GM23338 (cell line): ENCODE measurements around the gene ARPC4. TPM values are rescaled to one million over a fixed set of nuclear protein-coding genes. Genes with fewer than 3 reads are reported as not detected.

ENCODE experiments used
- ATAC-seq: fragments of 200-7000 bp; cut with Tn5 transposase; 3 replicates; pipeline ENCODE4 v1.9.1; 2020
- DNase-seq: peaks from one replicate; pipeline ENCODE4 v3.0.0-alpha.2; 2015; ENCODE audit warnings: low spot score
- H2AFZ ChIP-seq: fragments of 200-600 bp; sonication (generic); 2 replicates; pipeline ENCODE4 v1.8.0; 2016; ENCODE audit warnings: antibody characterized with exemption, mild to moderate bottlenecking, moderate library complexity
- H3F3A ChIP-seq: fragments of 200-600 bp; sonication (generic); replicated peaks from 2 replicates; pipeline ENCODE4 v1.8.0; 2017; ENCODE audit warnings: antibody characterized with exemption, mixed run types, low read depth
- H3K27ac ChIP-seq: fragments of 200-600 bp; sonication (generic); 2 replicates; pipeline ENCODE4 v1.6.1; 2016; ENCODE audit warnings: low read depth
- H3K27me3 ChIP-seq: fragments of 200-600 bp; sonication (generic); 2 replicates; pipeline ENCODE4 v1.8.0; 2016; ENCODE audit warnings: mild to moderate bottlenecking, mixed run types, moderate library complexity; ENCODE audit not compliant: insufficient read depth
- H3K36me3 ChIP-seq: fragments of 200-600 bp; sonication (generic); 2 replicates; pipeline ENCODE4 v1.8.0; 2016; ENCODE audit warnings: mild to moderate bottlenecking; ENCODE audit not compliant: insufficient read depth
- H3K4me1 ChIP-seq: fragments of 200-600 bp; sonication (generic); 2 replicates; pipeline ENCODE4 v1.8.0; 2016; ENCODE audit warnings: mild to moderate bottlenecking, moderate library complexity; ENCODE audit not compliant: insufficient read depth
- H3K4me2 ChIP-seq: fragments of 200-600 bp; sonication (generic); 2 replicates; pipeline ENCODE4 v1.7.1; 2017; ENCODE audit warnings: mixed run types
- H3K4me3 ChIP-seq: fragments of 200-600 bp; sonication (generic); 2 replicates; pipeline ENCODE4 v1.6.1; 2016; ENCODE audit warnings: mixed run types
- H3K79me2 ChIP-seq: fragments of 200-600 bp; sonication (generic); replicated peaks from 2 replicates; pipeline ENCODE4 v1.8.0; 2017; ENCODE audit warnings: mild to moderate bottlenecking; ENCODE audit not compliant: insufficient read depth
- H3K9me2 ChIP-seq: fragments of 200-600 bp; sonication (generic); 2 replicates; pipeline ENCODE4 v1.8.0; 2017; ENCODE audit not compliant: insufficient read depth
- H4K20me1 ChIP-seq: fragments of 200-600 bp; sonication (generic); replicated peaks from 2 replicates; pipeline ENCODE4 v1.8.0; 2017; ENCODE audit warnings: mild to moderate bottlenecking; ENCODE audit not compliant: insufficient read depth
- H3K27ac Mint-ChIP-seq: 2 replicates; pipeline ENCODE4 v1.8.0; 2020; ENCODE audit warnings: inconsistent platforms, mild to moderate bottlenecking, moderate library complexity, mixed read lengths
- H3K27me3 Mint-ChIP-seq: 3 replicates; pipeline ENCODE4 v1.8.0; 2022; ENCODE audit warnings: low read depth, mild to moderate bottlenecking, moderate library complexity, mixed read lengths, inconsistent platforms; ENCODE audit not compliant: insufficient read depth, poor library complexity
- H3K36me3 Mint-ChIP-seq: 3 replicates; pipeline ENCODE4 v1.8.0; 2021; ENCODE audit warnings: low read depth, mild to moderate bottlenecking, inconsistent platforms, moderate library complexity, mixed read lengths
- H3K4me1 Mint-ChIP-seq: 3 replicates; pipeline ENCODE4 v1.8.0; 2020; ENCODE audit warnings: mild to moderate bottlenecking, inconsistent platforms, mixed read lengths
- H3K4me3 Mint-ChIP-seq: 3 replicates; pipeline ENCODE4 v1.8.0; 2021; ENCODE audit warnings: moderate library complexity, mild to moderate bottlenecking, inconsistent platforms, mixed read lengths
- H3K9me3 Mint-ChIP-seq: 3 replicates; pipeline ENCODE4 v1.8.0; 2020; ENCODE audit warnings: moderate library complexity, mild to moderate bottlenecking, inconsistent platforms, mixed read lengths
- CREB1 ChIP-seq: fragments of 250-450 bp; sonication (Bioruptor Pico); IDR thresholded peaks from 2 replicates; pipeline ENCODE4 v1.5.0; 2020; ENCODE audit warnings: low read depth, mild to moderate bottlenecking, moderate library complexity
- EZH2 ChIP-seq: fragments of 200-600 bp; sonication (generic); IDR thresholded peaks from one replicate; pipeline ENCODE4 v1.8.0; 2017; ENCODE audit warnings: antibody characterized with exemption, mild to moderate bottlenecking, low read depth; ENCODE audit not compliant: unreplicated experiment
- EZH2phosphoT487 ChIP-seq: fragments of 200-600 bp; sonication (generic); IDR thresholded peaks from one replicate; pipeline ENCODE4 v1.8.1; 2018; ENCODE audit warnings: antibody characterized with exemption; ENCODE audit not compliant: unreplicated experiment
- JUNB ChIP-seq: IDR thresholded peaks from one replicate; pipeline ENCODE4 v1.6.1; 2016; ENCODE audit warnings: antibody characterized with exemption; ENCODE audit not compliant: unreplicated experiment
- NANOG ChIP-seq: IDR thresholded peaks from 2 replicates; pipeline ENCODE4 v1.6.1; 2016; ENCODE audit warnings: antibody characterized with exemption, borderline replicate concordance
- STAT1 ChIP-seq: IDR thresholded peaks from one replicate; pipeline ENCODE4 v1.6.1; 2016; ENCODE audit warnings: antibody characterized with exemption; ENCODE audit not compliant: unreplicated experiment
- ZNF331 ChIP-seq: fragments of 250-450 bp; sonication (Bioruptor Pico); IDR thresholded peaks from 2 replicates; pipeline ENCODE4 v1.5.0; 2020; ENCODE audit warnings: low read depth, mild to moderate bottlenecking, moderate library complexity
- polyA plus RNA-seq: library from polyadenylated mRNA; unstranded; fragments of >200 nt; fragmentation: Nextera tagmentation; extraction: Ambion mirVana; gene quantifications from 2 replicates; pipeline ENCODE4 v1.2.1, GENCODE V29; 2016
- total RNA-seq: library from RNA; depleted of rRNA; stranded (reverse); fragments of >200 nt; shearing (Covaris generic); gene quantifications from 2 replicates; pipeline ENCODE4 v1.2.3, GENCODE V29; 2014
- TF ChIP-seq, protein P1 (sequence below), 2 experiments: fragments of 200-600 bp in 1 of 2; sonication (generic) in 1 of 2; conservative IDR thresholded peaks; 2 replicates each; pipeline versions ENCODE4 v1.5.1 to v1.6.1; 2016 to 2017; ENCODE audit warnings: antibody characterized with exemption in 2 of 2, low read depth in 2 of 2, mild to moderate bottlenecking in 2 of 2, moderate library complexity in 1 of 2
- TF ChIP-seq, protein P2 (sequence below): IDR thresholded peaks from one replicate; pipeline ENCODE4 v1.6.1; 2018; ENCODE audit warnings: antibody characterized with exemption; ENCODE audit not compliant: unreplicated experiment
- TF ChIP-seq, protein P3 (sequence below): IDR thresholded peaks from 2 replicates; pipeline ENCODE4 v1.6.1; 2016; ENCODE audit warnings: antibody characterized with exemption

The ARPC4 gene
- total and polyA plus RNA-seq, 2 experiments from 2014 or later: 71.9 to 176 TPM

DNA sequence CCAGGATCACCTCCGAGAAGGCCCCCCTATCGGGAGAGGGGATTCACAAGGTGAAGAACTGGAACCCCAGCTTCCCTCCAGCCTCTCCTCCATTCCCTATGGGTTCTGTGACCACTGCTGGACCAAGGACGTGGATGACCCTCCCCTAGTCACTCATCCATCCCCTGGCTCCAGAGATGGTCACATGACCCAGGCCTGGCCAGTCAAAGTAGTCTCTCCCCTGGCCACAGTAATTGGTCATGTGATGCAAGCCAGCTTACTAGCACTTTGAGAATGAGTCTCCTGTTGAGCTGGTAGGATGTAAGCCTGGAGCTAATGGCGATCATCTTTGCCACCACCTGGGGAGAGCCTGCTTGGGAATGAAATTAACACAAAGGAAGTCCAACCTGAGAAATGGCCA, 27.0 kb upstream of the ARPC4 start:
- H4K20me1 ChIP-seq: no peaks in the 10 kb centered on the region
- Mint-ChIP-seq H3K27me3 (peaks cover 40% of the 10 kb centered on the region), H3K27ac (no peak overlapping the region), H3K36me3 (peaks cover 3% of the 10 kb centered on the region; the same call in 2 of the 3 replicates), H3K9me3 (no peaks in the 10 kb centered on the region), H3K4me3 (no peak overlapping the region), H3K4me1 (peaks cover 18% of the 10 kb centered on the region)
- no peaks in the 10 kb centered on the region for H3K9me2 ChIP-seq
- no peak overlapping the region for H3K27ac ChIP-seq
- no peaks in the 10 kb centered on the region for H3K79me2 ChIP-seq
- H3K4me3 ChIP-seq: no peak overlapping the region
- TF ChIP-seq, protein P1, sequence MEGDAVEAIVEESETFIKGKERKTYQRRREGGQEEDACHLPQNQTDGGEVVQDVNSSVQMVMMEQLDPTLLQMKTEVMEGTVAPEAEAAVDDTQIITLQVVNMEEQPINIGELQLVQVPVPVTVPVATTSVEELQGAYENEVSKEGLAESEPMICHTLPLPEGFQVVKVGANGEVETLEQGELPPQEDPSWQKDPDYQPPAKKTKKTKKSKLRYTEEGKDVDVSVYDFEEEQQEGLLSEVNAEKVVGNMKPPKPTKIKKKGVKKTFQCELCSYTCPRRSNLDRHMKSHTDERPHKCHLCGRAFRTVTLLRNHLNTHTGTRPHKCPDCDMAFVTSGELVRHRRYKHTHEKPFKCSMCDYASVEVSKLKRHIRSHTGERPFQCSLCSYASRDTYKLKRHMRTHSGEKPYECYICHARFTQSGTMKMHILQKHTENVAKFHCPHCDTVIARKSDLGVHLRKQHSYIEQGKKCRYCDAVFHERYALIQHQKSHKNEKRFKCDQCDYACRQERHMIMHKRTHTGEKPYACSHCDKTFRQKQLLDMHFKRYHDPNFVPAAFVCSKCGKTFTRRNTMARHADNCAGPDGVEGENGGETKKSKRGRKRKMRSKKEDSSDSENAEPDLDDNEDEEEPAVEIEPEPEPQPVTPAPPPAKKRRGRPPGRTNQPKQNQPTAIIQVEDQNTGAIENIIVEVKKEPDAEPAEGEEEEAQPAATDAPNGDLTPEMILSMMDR (conservative IDR thresholded peaks at IDR 0.05; ENCODE audit: low read depth in 2 of 2): no peak
- TF ChIP-seq JUNB: no peak
- TF ChIP-seq NANOG: no peak
- no peak for TF ChIP-seq CREB1 (CRISPR knock-in tag)
- TF ChIP-seq, protein P2, sequence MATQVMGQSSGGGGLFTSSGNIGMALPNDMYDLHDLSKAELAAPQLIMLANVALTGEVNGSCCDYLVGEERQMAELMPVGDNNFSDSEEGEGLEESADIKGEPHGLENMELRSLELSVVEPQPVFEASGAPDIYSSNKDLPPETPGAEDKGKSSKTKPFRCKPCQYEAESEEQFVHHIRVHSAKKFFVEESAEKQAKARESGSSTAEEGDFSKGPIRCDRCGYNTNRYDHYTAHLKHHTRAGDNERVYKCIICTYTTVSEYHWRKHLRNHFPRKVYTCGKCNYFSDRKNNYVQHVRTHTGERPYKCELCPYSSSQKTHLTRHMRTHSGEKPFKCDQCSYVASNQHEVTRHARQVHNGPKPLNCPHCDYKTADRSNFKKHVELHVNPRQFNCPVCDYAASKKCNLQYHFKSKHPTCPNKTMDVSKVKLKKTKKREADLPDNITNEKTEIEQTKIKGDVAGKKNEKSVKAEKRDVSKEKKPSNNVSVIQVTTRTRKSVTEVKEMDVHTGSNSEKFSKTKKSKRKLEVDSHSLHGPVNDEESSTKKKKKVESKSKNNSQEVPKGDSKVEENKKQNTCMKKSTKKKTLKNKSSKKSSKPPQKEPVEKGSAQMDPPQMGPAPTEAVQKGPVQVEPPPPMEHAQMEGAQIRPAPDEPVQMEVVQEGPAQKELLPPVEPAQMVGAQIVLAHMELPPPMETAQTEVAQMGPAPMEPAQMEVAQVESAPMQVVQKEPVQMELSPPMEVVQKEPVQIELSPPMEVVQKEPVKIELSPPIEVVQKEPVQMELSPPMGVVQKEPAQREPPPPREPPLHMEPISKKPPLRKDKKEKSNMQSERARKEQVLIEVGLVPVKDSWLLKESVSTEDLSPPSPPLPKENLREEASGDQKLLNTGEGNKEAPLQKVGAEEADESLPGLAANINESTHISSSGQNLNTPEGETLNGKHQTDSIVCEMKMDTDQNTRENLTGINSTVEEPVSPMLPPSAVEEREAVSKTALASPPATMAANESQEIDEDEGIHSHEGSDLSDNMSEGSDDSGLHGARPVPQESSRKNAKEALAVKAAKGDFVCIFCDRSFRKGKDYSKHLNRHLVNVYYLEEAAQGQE: no peak
- TF ChIP-seq EZH2: no peak
- no peak for TF ChIP-seq EZH2phosphoT487
- no peak for TF ChIP-seq STAT1
- peaks cover 43% of the 10 kb centered on the region for H3K27me3 ChIP-seq
- H3K4me2 ChIP-seq: no peak overlapping the region
- ATAC-seq (peak; percentile 5), DNase-seq (peak; percentile 25)
- H3F3A ChIP-seq: no peaks in the 10 kb centered on the region
- H3K4me1 ChIP-seq: no peaks in the 10 kb centered on the region
- no peak overlapping the region for H2AFZ ChIP-seq
- H3K36me3 ChIP-seq: no peaks in the 10 kb centered on the region

DNA sequence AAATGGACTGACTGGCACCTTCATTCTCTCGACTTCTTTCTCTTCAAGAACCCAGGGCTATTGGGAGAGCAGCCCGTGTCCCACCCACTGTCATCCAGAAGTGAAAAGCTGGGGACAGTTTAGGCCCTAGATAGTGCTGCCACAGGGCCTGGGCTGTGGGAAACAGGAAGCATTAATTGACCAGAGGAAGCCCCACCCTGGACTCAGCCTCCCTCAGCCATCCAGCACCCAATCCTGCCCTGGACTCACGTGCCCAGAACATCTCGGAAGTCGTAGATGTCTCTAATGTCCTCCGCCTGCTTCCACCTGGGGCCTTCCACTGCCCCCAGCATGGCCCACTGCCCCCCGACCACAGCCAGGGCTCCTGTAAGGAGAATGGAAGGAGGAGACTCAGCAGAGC, 25.5 kb upstream of the ARPC4 start:
- DNase-seq (no peak), ATAC-seq (no peak)
- Mint-ChIP-seq H3K36me3 (no peaks in the 10 kb centered on the region), H3K4me1 (peaks cover 18% of the 10 kb centered on the region), H3K9me3 (no peaks in the 10 kb centered on the region), H3K27ac (no peak overlapping the region), H3K4me3 (no peak overlapping the region; the same call in 2 of the 3 replicates), H3K27me3 (peaks cover 46% of the 10 kb centered on the region)
- no peaks in the 10 kb centered on the region for H3K4me1 ChIP-seq
- TF ChIP-seq EZH2 (no peak), ZNF331 (no peak), NANOG (no peak), EZH2phosphoT487 (no peak), STAT1 (no peak)
- TF ChIP-seq, protein P2: no peak
- TF ChIP-seq, protein P3, sequence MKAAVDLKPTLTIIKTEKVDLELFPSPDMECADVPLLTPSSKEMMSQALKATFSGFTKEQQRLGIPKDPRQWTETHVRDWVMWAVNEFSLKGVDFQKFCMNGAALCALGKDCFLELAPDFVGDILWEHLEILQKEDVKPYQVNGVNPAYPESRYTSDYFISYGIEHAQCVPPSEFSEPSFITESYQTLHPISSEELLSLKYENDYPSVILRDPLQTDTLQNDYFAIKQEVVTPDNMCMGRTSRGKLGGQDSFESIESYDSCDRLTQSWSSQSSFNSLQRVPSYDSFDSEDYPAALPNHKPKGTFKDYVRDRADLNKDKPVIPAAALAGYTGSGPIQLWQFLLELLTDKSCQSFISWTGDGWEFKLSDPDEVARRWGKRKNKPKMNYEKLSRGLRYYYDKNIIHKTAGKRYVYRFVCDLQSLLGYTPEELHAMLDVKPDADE: no peak
- no peaks in the 10 kb centered on the region for H3K9me2 ChIP-seq
- H3K27ac ChIP-seq: no peak overlapping the region
- H3K27me3 ChIP-seq: peaks cover 56% of the 10 kb centered on the region
- no peak overlapping the region for H2AFZ ChIP-seq
- H3K4me2 ChIP-seq: no peak overlapping the region
- H3F3A ChIP-seq: no peaks in the 10 kb centered on the region
- no peaks in the 10 kb centered on the region for H3K36me3 ChIP-seq
- H3K4me3 ChIP-seq: no peak overlapping the region
- H4K20me1 ChIP-seq: no peaks in the 10 kb centered on the region
- no peaks in the 10 kb centered on the region for H3K79me2 ChIP-seq
